Measurements from ENCODE around the gene POLR1B. TPM values are rescaled to one million over a fixed set of nuclear protein-coding genes. Genes with fewer than 3 reads are reported as not detected.

POLR1B gene
- total RNA-seq, 1 experiment from 2014 or later, result 42.2 TPM

- Histone ChIP-seq H3K9me3 (no peaks in the 10 kb centered on the region), H3K4me1 (peaks cover 7% of the 10 kb centered on the region), H3K4me3 (ENCODE audit: low read depth, low read length) (no peak overlapping the region), H3K36me3 (ENCODE audit: control insufficient read depth, insufficient read depth, low read length) (no peaks in the 10 kb centered on the region), H3K27me3 (replicated peaks; ENCODE audit: control insufficient read depth, insufficient read depth, low read length) (no peaks in the 10 kb centered on the region)
- ChIA-PET CTCF (no interaction called here), POLR2A (no interaction called here)
- no peak for DNase-seq
- no peaks in the 10 kb centered on the region for H3K9me3 Mint-ChIP-seq (ENCODE audit: unreplicated experiment)
- no peak for TF ChIP-seq CTCF (IDR thresholded peaks at IDR 0.05; ENCODE audit: insufficient read depth in 1 of 2, low read depth in 1 of 2, low read length in 1 of 2, severe bottlenecking in 1 of 2, unreplicated experiment in 1 of 2)
- intact Hi-C loops (cut with micrococcal nuclease; ENCODE audit: unreplicated experiment), result loop anchor here (10.0 kb wide), 1 partner anchor 685 kb away; the partner anchor contains the start of gene MERTK
- H3K36me3 Mint-ChIP-seq (ENCODE audit: insufficient read depth, unreplicated experiment), result peaks cover 36% of the 10 kb centered on the region
- peaks cover 2% of the 10 kb centered on the region for H3K4me1 Mint-ChIP-seq (ENCODE audit: low read depth, unreplicated experiment)
- no peaks in the 10 kb centered on the region for H3K27me3 Mint-ChIP-seq (ENCODE audit: insufficient read depth, unreplicated experiment)
- H3K27ac Mint-ChIP-seq (ENCODE audit: unreplicated experiment), result no peak overlapping the region
- BruUV-seq (replicated peaks), result no TSS peak
- H3K4me3 Mint-ChIP-seq (ENCODE audit: unreplicated experiment), result no peak overlapping the region
These were observed 37.8 kb downstream of the POLR1B start for GRCh38 chr2:112580084-112580483.

- no peak overlapping the region for H3K4me3 ChIP-seq (ENCODE audit: low read depth, low read length)
- H3K36me3 ChIP-seq (ENCODE audit: control insufficient read depth, insufficient read depth, low read length), result peaks cover 2% of the 10 kb centered on the region; the same call in 1 of the 2 replicates
- CTCF ChIA-PET, result interaction anchor here (0.9 kb wide), 1 partner anchor 101 kb away, joined by 5 read pairs; no protein-coding TSS in a partner anchor
- TF ChIP-seq CTCF (IDR thresholded peaks at IDR 0.05; ENCODE audit: insufficient read depth in 1 of 2, low read depth in 1 of 2, low read length in 1 of 2, severe bottlenecking in 1 of 2, unreplicated experiment in 1 of 2), result peak; percentile 44 to 56
- POLR2A ChIA-PET, result interaction anchor here (0.7 to 1.6 kb wide), 2 partner anchors 9 to 1475 kb away, joined by 4 to 8 read pairs; no protein-coding TSS in a partner anchor
- intact Hi-C loops (cut with micrococcal nuclease; ENCODE audit: unreplicated experiment), result loop anchor here (1.0 to 10.0 kb wide), 2 partner anchors 101 to 688 kb away; partner anchors contain the start of gene MERTK
- no peaks in the 10 kb centered on the region for H3K9me3 Mint-ChIP-seq (ENCODE audit: unreplicated experiment)
- H3K36me3 Mint-ChIP-seq (ENCODE audit: insufficient read depth, unreplicated experiment), result peaks cover 26% of the 10 kb centered on the region
- no peaks in the 10 kb centered on the region for H3K27me3 ChIP-seq (replicated peaks; ENCODE audit: control insufficient read depth, insufficient read depth, low read length)
- peak; percentile 33 to 61 for DNase-seq
- no TSS peak for BruUV-seq (replicated peaks)
- no peak overlapping the region for H3K4me3 Mint-ChIP-seq (ENCODE audit: unreplicated experiment)
- H3K27me3 Mint-ChIP-seq (ENCODE audit: insufficient read depth, unreplicated experiment), result no peaks in the 10 kb centered on the region
- H3K27ac Mint-ChIP-seq (ENCODE audit: unreplicated experiment), result no peak overlapping the region
- peaks cover 8% of the 10 kb centered on the region for H3K4me1 Mint-ChIP-seq (ENCODE audit: low read depth, unreplicated experiment)
- no peaks in the 10 kb centered on the region for H3K9me3 ChIP-seq
- H3K4me1 ChIP-seq, result peaks cover 13% of the 10 kb centered on the region
These were observed 40.1 kb downstream of the POLR1B start for GRCh38 chr2:112582314-112582746.

GRCh38 chr2:112583497-112584133, 41.4 kb downstream of the POLR1B start:
- Mint-ChIP-seq H3K9me3 (ENCODE audit: unreplicated experiment) (no peaks in the 10 kb centered on the region), H3K4me3 (ENCODE audit: unreplicated experiment) (peak overlapping the region; percentile 80), H3K4me1 (ENCODE audit: low read depth, unreplicated experiment) (peaks cover 8% of the 10 kb centered on the region), H3K27ac (ENCODE audit: unreplicated experiment) (peak overlapping the region; percentile 97), H3K36me3 (ENCODE audit: insufficient read depth, unreplicated experiment) (peaks cover 31% of the 10 kb centered on the region), H3K27me3 (ENCODE audit: insufficient read depth, unreplicated experiment) (no peaks in the 10 kb centered on the region)
- peaks cover 13% of the 10 kb centered on the region for H3K4me1 ChIP-seq
- no peak for TF ChIP-seq CTCF (IDR thresholded peaks at IDR 0.05; ENCODE audit: insufficient read depth in 1 of 2, low read depth in 1 of 2, low read length in 1 of 2, severe bottlenecking in 1 of 2, unreplicated experiment in 1 of 2)
- H3K36me3 ChIP-seq (ENCODE audit: control insufficient read depth, insufficient read depth, low read length), result peaks cover 2% of the 10 kb centered on the region; the same call in 1 of the 2 replicates
- BruUV-seq (replicated peaks), result TSS peak; percentile 67
- H3K27me3 ChIP-seq (replicated peaks; ENCODE audit: control insufficient read depth, insufficient read depth, low read length), result no peaks in the 10 kb centered on the region
- ChIA-PET CTCF (interaction anchor here (0.6 to 1.1 kb wide), 6 partner anchors 38 to 696 kb away, joined by 3 to 5 read pairs (median 3); no protein-coding TSS in a partner anchor), POLR2A (interaction anchor here (0.5 to 2.2 kb wide), 3 partner anchors 8 to 1064 kb away, joined by 3 to 13 read pairs (median 4); partner anchors contain the start of gene SLC20A1)
- peak; percentile 24 to 32 for DNase-seq
- H3K9me3 ChIP-seq, result no peaks in the 10 kb centered on the region
- H3K4me3 ChIP-seq (ENCODE audit: low read depth, low read length), result peak overlapping the region; percentile 67
- intact Hi-C loops (cut with micrococcal nuclease; ENCODE audit: unreplicated experiment), result loop anchor here (1.0 to 10.0 kb wide), 4 partner anchors 41 to 689 kb away; partner anchors contain the start of genes MERTK, POLR1B and SLC20A1

Data from Caco-2 (cell line).